Measurements from ENCODE around the gene OR5K1.

Gene OR5K1

DNA sequence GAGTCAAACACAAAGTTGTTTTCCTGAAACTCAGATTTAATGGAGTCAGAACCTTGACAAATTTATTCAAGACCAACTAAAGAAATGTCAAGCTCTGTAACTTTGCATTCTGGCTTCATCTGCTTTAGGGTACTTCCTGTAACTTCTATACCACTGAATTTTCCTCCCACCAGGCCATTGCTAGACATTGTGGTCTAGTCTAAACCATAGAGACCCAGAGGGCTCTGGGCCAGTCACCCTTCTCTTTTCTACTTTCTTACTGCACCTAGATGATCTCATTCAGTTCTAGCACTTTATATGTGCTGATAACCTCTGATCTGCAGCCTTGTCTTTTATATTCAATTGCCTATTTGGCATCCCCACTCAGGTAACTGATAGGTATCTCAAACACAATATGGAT, 2.8 kb upstream of the OR5K1 start:
- Histone ChIP-seq H3K27ac (ENCODE audit: low read depth, low read length) (no peak overlapping the region), H3K9ac (ENCODE audit: low read depth, low read length) (no peak overlapping the region), H3K4me1 (ENCODE audit: control insufficient read depth, insufficient read depth, low read length) (no peaks in the 10 kb centered on the region), H3K27me3 (ENCODE audit: control insufficient read depth, insufficient read depth, low read length) (no peaks in the 10 kb centered on the region), H3K4me3 (ENCODE audit: low read depth, low read length) (no peak overlapping the region), H3K36me3 (ENCODE audit: control insufficient read depth, insufficient read depth, low read length) (no peaks in the 10 kb centered on the region), H3K9me3 (ENCODE audit: control insufficient read depth, insufficient read depth, low read length) (no peaks in the 10 kb centered on the region)

DNA sequence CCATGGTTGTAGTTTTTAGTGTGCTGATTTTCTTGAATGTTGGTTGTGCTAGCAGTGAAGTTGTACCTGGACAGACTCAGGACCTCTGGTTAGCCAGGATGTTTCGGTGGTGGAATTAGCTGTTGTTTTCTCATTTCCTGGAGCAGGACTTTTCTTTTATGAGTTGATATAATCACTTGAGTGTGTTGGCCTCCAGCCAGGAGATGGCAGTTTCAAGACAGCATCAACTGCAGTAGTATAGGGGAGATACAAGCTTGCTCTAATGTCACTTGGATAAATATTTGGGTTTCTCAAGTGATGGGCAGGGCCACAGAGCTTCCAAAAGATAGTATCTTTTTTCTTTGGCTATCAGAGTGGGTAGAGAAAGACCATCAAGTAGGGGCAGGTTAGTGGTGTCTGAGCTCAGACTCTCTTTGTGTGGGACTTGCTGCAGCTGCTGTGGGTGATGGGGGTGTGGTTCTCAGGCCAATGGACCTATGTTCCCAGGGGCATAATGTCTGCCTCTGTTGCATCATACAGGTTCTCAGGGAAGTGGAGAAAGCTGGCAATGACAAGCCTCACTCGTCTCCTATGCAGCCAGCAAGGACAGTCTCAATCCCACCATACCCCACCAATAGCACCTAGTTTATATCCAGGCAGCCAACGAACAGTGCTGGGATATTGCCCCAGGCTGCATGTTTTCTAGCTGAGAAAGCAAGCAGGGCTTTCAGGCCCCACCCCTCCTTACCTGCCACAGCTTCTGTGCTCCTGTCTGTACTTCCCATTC, 19.9 kb downstream of the OR5K1 start:
- Histone ChIP-seq H3K36me3 (ENCODE audit: control insufficient read depth, insufficient read depth, low read length) (no peaks in the 10 kb centered on the region), H3K9me3 (ENCODE audit: control insufficient read depth, insufficient read depth, low read length) (no peaks in the 10 kb centered on the region), H3K27me3 (ENCODE audit: control insufficient read depth, insufficient read depth, low read length) (no peaks in the 10 kb centered on the region), H3K27ac (ENCODE audit: low read depth, low read length) (no peak overlapping the region), H3K4me3 (ENCODE audit: low read depth, low read length) (no peak overlapping the region), H3K9ac (ENCODE audit: low read depth, low read length) (no peak overlapping the region), H3K4me1 (ENCODE audit: control insufficient read depth, insufficient read depth, low read length) (no peaks in the 10 kb centered on the region)

DNA sequence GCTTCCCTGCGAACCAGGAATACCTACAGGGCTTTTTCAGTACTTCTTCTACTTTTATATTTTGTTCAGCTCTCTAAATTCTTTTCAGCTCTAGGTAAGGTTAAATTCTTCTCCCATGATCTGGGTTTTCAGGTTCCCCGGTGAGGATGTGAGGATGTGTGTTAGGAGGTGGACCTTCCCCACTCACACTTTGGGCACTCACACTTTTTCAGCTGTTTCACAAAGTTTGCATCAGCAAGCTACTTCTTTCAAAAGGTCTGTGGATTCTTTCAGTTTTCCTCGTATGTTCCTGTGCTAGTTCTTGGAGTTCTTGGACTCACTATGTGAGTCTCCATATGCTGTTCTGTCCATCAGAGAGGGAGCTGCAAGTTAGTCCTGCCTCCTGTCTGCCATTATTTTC, 20.6 kb downstream of the OR5K1 start:
- H3K27me3 ChIP-seq (ENCODE audit: control insufficient read depth, insufficient read depth, low read length) = no peaks in the 10 kb centered on the region
- no peak overlapping the region for H3K27ac ChIP-seq (ENCODE audit: low read depth, low read length)
- H3K4me3 ChIP-seq (ENCODE audit: low read depth, low read length) = no peak overlapping the region
- no peak overlapping the region for H3K9ac ChIP-seq (ENCODE audit: low read depth, low read length)
- H3K4me1 ChIP-seq (ENCODE audit: control insufficient read depth, insufficient read depth, low read length) = no peaks in the 10 kb centered on the region
- no peaks in the 10 kb centered on the region for H3K36me3 ChIP-seq (ENCODE audit: control insufficient read depth, insufficient read depth, low read length)
- H3K9me3 ChIP-seq (ENCODE audit: control insufficient read depth, insufficient read depth, low read length) = no peaks in the 10 kb centered on the region

DNA sequence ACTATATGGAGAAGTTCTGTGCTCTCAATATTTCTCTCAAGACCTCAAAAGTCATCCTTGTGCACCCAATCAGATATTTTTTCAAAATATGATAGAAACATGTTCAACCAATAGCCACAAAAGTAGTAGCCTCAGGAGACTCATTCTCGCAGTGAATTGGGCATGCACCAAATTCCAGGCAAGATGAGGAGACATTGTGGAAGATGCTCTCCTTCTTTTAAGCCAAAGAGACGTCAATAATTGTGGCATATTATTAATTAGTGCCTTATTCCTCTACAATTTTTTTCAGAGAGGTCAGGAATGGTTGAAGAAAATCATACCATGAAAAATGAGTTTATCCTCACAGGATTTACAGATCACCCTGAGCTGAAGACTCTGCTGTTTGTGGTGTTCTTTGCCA, 34.4 kb downstream of the OR5K1 start, which contains the start of gene OR5K2:
Gene OR5K2, plus strand, starts transcription at position 301 of the 400 bp plus-strand sequence. Its CDS starts 0 bp downstream, at position 301.
- Histone ChIP-seq H3K9me3 (ENCODE audit: control insufficient read depth, insufficient read depth, low read length) (no peaks in the 10 kb centered on the region), H3K36me3 (ENCODE audit: control insufficient read depth, insufficient read depth, low read length) (no peaks in the 10 kb centered on the region), H3K27ac (ENCODE audit: low read depth, low read length) (no peak within 1 kb of the TSS), H3K9ac (ENCODE audit: low read depth, low read length) (no peak within 1 kb of the TSS), H3K27me3 (ENCODE audit: control insufficient read depth, insufficient read depth, low read length) (no peaks in the 10 kb centered on the region), H3K4me1 (ENCODE audit: control insufficient read depth, insufficient read depth, low read length) (no peaks in the 10 kb centered on the region), H3K4me3 (ENCODE audit: low read depth, low read length) (no peak within 1 kb of the TSS)

DNA sequence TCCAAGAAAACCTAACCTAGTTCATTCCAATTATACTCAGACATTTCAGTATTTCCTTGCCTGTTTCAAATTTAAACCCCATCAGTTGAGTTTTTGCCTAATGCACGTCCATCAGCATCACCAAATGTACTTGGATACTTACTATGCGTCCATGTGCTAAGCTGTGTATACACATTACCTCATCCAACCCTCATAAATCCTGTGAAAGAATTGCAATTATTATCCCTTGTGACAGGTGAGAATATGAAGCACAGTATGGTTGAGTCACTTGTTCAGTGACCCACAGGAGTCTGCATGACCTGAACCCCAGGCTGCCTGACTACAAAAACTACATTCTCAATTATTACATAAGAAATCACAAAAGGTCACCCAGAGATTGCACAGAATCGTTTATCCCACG, 37.0 kb downstream of the OR5K1 start:
- H3K27me3 ChIP-seq (ENCODE audit: control insufficient read depth, insufficient read depth, low read length) = no peaks in the 10 kb centered on the region
- no peaks in the 10 kb centered on the region for H3K36me3 ChIP-seq (ENCODE audit: control insufficient read depth, insufficient read depth, low read length)
- H3K9ac ChIP-seq (ENCODE audit: low read depth, low read length) = no peak overlapping the region
- no peak overlapping the region for H3K27ac ChIP-seq (ENCODE audit: low read depth, low read length)
- H3K4me3 ChIP-seq (ENCODE audit: low read depth, low read length) = no peak overlapping the region
- H3K9me3 ChIP-seq (ENCODE audit: control insufficient read depth, insufficient read depth, low read length) = no peaks in the 10 kb centered on the region
- H3K4me1 ChIP-seq (ENCODE audit: control insufficient read depth, insufficient read depth, low read length) = no peaks in the 10 kb centered on the region

DNA sequence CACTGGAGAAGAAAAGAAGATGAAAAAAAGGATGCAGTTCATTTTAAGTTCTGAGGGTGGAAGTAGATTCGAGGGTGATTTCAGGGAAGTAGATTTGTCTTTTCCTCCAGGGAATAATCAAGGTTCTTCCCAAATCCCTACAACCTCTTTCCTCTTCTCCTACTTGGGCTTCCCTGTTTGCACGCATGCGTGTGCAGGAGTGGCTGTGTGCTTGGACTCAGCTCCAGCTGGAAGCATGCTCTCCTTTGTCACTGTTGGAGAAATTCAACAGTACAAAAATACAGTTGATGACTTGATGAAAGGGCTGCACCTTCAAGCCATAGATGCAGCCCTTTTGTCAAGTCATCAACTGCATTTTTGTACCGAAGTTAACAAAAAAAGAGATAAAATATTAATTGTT, 38.3 kb downstream of the OR5K1 start:
- no peak overlapping the region for H3K9ac ChIP-seq (ENCODE audit: low read depth, low read length)
- H3K27ac ChIP-seq (ENCODE audit: low read depth, low read length) = no peak overlapping the region
- no peaks in the 10 kb centered on the region for H3K36me3 ChIP-seq (ENCODE audit: control insufficient read depth, insufficient read depth, low read length)
- H3K27me3 ChIP-seq (ENCODE audit: control insufficient read depth, insufficient read depth, low read length) = no peaks in the 10 kb centered on the region
- no peak overlapping the region for H3K4me3 ChIP-seq (ENCODE audit: low read depth, low read length)
- no peaks in the 10 kb centered on the region for H3K4me1 ChIP-seq (ENCODE audit: control insufficient read depth, insufficient read depth, low read length)
- H3K9me3 ChIP-seq (ENCODE audit: control insufficient read depth, insufficient read depth, low read length) = no peaks in the 10 kb centered on the region

DNA sequence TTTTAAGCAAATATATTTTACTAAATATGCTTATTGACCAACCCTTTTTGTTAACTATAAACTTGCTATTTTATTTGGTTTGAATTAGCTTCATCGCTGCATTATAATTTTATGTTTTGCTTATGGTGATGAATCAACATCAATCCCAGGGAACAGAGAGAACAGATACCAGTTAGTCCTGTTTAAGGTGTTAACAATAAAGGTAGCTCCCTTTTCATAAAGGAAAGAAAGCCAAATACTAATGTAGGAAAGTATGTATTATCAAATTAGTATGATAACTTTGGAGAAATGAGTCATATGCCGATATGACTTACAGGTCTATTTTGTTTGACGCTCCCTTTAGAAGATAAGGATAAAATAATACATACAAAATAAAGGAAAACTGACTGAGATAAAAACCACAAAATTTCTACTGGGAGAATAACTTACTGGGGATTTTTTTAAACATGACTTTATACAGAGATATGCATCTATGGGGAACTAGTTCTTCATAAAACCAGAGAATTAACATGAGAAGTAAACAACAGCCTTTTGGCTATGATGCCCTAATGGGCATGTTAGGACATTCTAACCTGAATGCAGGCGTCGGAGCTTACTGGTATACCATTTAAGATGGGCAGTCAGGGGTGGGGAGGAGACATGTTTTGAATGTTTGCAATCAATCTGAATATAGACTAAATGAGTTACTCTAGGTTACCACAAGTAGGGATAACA, 39.0 kb downstream of the OR5K1 start:
- H3K9ac ChIP-seq (ENCODE audit: low read depth, low read length) = no peak overlapping the region
- H3K4me3 ChIP-seq (ENCODE audit: low read depth, low read length) = no peak overlapping the region
- H3K36me3 ChIP-seq (ENCODE audit: control insufficient read depth, insufficient read depth, low read length) = no peaks in the 10 kb centered on the region
- H3K27me3 ChIP-seq (ENCODE audit: control insufficient read depth, insufficient read depth, low read length) = no peaks in the 10 kb centered on the region
- no peak overlapping the region for H3K27ac ChIP-seq (ENCODE audit: low read depth, low read length)
- no peaks in the 10 kb centered on the region for H3K4me1 ChIP-seq (ENCODE audit: control insufficient read depth, insufficient read depth, low read length)
- no peaks in the 10 kb centered on the region for H3K9me3 ChIP-seq (ENCODE audit: control insufficient read depth, insufficient read depth, low read length)

DNA sequence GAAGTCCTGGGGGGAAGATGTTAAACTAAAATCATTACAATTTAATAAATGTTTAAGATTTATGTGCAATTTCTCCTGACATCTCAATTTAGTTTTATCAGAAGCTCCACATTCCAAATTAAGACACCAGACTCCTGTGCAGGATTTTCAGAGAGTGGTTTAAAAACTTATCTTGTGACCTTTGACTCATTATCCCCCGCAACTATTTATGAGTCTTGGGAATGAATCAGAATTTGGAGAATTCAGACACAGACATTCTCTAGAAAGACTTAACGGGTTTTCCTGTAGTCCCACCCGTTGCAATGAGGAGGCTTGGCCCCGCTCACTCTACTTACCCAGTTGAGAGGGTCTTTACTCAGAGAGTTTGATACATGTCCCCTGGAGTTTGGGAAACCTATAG, 41.5 kb downstream of the OR5K1 start:
- H3K9me3 ChIP-seq (ENCODE audit: control insufficient read depth, insufficient read depth, low read length) = no peaks in the 10 kb centered on the region
- H3K4me1 ChIP-seq (ENCODE audit: control insufficient read depth, insufficient read depth, low read length) = no peaks in the 10 kb centered on the region
- H3K27ac ChIP-seq (ENCODE audit: low read depth, low read length) = no peak overlapping the region
- no peaks in the 10 kb centered on the region for H3K36me3 ChIP-seq (ENCODE audit: control insufficient read depth, insufficient read depth, low read length)
- no peak overlapping the region for H3K4me3 ChIP-seq (ENCODE audit: low read depth, low read length)
- H3K27me3 ChIP-seq (ENCODE audit: control insufficient read depth, insufficient read depth, low read length) = no peaks in the 10 kb centered on the region
- H3K9ac ChIP-seq (ENCODE audit: low read depth, low read length) = no peak overlapping the region

DNA sequence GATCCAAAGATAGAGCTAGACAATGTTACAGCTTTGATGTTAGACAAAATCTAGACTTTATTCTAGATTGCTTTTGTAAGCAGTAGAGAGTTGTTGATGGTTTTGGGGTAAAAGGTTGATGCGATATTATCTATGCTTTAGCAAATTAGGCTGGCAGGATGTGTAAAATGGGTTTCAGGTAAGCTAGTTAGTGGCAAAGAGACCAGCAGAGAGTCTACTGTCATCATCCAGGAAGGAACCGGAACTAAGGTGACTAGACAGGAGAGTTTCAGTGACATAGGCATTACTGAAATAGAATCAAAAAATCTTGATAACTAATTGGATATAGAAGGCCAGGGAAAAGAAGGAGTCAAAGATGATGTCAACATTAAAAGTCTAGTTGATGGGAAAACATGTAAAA, 45.6 kb downstream of the OR5K1 start:
- no peaks in the 10 kb centered on the region for H3K9me3 ChIP-seq (ENCODE audit: control insufficient read depth, insufficient read depth, low read length)
- H3K27ac ChIP-seq (ENCODE audit: low read depth, low read length) = no peak overlapping the region
- no peaks in the 10 kb centered on the region for H3K27me3 ChIP-seq (ENCODE audit: control insufficient read depth, insufficient read depth, low read length)
- no peak overlapping the region for H3K4me3 ChIP-seq (ENCODE audit: low read depth, low read length)
- H3K4me1 ChIP-seq (ENCODE audit: control insufficient read depth, insufficient read depth, low read length) = no peaks in the 10 kb centered on the region
- no peak overlapping the region for H3K9ac ChIP-seq (ENCODE audit: low read depth, low read length)
- no peaks in the 10 kb centered on the region for H3K36me3 ChIP-seq (ENCODE audit: control insufficient read depth, insufficient read depth, low read length)

DNA sequence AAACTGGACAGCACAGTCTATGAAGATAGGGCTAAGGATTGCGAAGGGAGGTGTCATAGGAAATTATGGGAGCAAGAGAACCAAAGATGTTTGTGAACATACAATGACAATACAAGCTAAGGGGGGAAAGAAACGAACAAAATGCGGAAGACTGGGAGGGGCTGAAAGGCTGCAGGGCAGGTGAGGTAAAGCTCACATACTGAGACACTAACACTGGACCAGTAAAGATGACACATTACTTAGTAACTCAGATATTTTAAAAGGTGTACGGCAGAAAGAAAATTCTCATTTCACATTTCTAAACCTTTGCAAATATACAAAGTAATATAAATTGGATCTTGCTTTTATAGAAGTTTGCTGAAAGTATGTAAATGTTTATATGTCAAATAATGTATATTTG, 49.6 kb downstream of the OR5K1 start:
- peaks cover 29% of the 10 kb centered on the region for H3K36me3 ChIP-seq (ENCODE audit: control insufficient read depth, insufficient read depth, low read length)
- H3K27ac ChIP-seq (ENCODE audit: low read depth, low read length) = no peak overlapping the region
- no peak overlapping the region for H3K4me3 ChIP-seq (ENCODE audit: low read depth, low read length)
- H3K9ac ChIP-seq (ENCODE audit: low read depth, low read length) = no peak overlapping the region
- peaks cover 5% of the 10 kb centered on the region; the same call in 1 of the 2 replicates for H3K4me1 ChIP-seq (ENCODE audit: control insufficient read depth, insufficient read depth, low read length)
- H3K9me3 ChIP-seq (ENCODE audit: control insufficient read depth, insufficient read depth, low read length) = no peaks in the 10 kb centered on the region
- H3K27me3 ChIP-seq (ENCODE audit: control insufficient read depth, insufficient read depth, low read length) = no peaks in the 10 kb centered on the region

DNA sequence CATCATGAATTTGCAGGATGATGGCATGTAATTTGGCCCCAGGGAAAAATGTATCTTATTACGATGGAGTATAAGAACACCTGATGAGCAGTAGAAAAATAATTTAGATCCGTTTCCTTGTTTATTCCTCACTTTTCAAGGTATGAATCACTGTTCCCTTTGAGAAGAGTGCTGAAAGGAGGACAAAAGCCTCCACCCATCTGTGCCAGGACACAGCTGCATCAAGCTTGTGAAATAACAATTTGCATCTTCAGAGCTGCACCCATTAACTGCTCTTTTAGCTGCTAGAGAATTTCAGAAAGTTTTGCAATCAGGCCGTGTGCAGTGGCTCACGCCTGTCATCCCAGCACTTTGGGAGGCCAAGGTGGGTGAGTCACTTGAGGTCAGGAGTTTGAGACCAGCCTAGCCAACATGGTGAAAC, 50.1 kb downstream of the OR5K1 start:
- Histone ChIP-seq H3K27me3 (ENCODE audit: control insufficient read depth, insufficient read depth, low read length) (no peaks in the 10 kb centered on the region), H3K9me3 (ENCODE audit: control insufficient read depth, insufficient read depth, low read length) (no peaks in the 10 kb centered on the region), H3K27ac (ENCODE audit: low read depth, low read length) (no peak overlapping the region), H3K4me1 (ENCODE audit: control insufficient read depth, insufficient read depth, low read length) (peaks cover 10% of the 10 kb centered on the region), H3K9ac (ENCODE audit: low read depth, low read length) (no peak overlapping the region), H3K36me3 (ENCODE audit: control insufficient read depth, insufficient read depth, low read length) (peaks cover 34% of the 10 kb centered on the region), H3K4me3 (ENCODE audit: low read depth, low read length) (no peak overlapping the region)
